ENCODE results near the gene ACTN1. TPM values are rescaled to one million over a fixed set of nuclear protein-coding genes. Genes with fewer than 3 reads are reported as not detected.

ACTN1 gene
- total RNA-seq, 2 experiments from 2014 or later = 171 to 177 TPM

DNA sequence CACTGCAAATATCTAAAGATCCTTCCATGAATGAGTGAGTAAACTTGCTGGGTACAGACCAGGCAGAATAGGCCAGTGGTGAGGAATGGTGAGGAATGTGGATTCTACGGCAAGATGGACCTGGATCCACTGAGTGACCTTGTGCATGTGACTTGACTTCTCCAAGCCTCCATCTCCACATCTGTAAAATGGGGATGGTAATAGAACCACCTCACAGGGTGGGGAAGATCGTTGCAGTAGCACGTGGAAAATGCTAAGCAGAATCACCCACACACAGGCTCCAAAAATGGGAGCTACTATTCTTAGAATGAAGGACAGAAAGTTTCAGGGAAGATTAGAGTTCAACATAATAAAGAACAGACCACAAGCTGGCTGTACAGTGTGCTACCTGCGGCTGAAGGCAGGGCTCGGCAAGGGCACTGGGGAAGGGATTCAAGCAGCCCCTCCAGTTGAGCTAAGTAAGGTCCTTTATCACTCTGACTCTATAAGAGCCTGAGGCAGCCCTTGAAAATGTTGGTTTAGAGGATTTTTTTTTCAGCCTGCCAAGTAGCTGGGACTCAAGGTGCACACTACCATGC is 47.5 kb downstream of the ACTN1 start:
- peaks cover 7% of the 10 kb centered on the region for H3K9me3 Mint-ChIP-seq
- H3K27ac Mint-ChIP-seq = peak overlapping the region; percentile 15
- no peak overlapping the region for H3K4me3 Mint-ChIP-seq
- H3K4me1 Mint-ChIP-seq = peaks cover 81% of the 10 kb centered on the region
- peaks cover 29% of the 10 kb centered on the region for H3K36me3 Mint-ChIP-seq
- H3K27me3 Mint-ChIP-seq = no peaks in the 10 kb centered on the region
- DNase-seq = no peak

DNA sequence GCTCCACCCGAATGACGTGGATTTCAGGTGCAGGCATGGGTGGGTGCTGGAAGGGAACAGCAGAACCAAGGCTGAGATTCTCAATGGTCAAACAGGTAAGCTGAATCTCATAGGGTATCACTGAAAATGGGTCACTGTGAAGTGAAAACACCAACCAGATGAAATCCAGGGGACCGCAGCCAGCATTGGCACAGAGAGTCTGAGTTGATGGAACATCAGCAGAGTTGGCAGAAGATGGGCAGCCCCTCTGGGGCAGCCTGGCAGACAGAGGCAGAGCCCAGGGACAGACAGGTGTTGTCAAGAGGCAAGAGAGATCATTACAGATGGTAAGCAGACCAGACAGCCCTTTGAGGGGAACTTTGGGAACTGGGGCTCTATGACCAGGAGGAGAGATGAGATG is 48.0 kb downstream of the ACTN1 start:
- Mint-ChIP-seq H3K27ac (peak overlapping the region; percentile 10), H3K36me3 (peaks cover 34% of the 10 kb centered on the region), H3K27me3 (no peaks in the 10 kb centered on the region), H3K9me3 (peaks cover 10% of the 10 kb centered on the region), H3K4me3 (no peak overlapping the region), H3K4me1 (peaks cover 78% of the 10 kb centered on the region)
- DNase-seq = no peak

DNA sequence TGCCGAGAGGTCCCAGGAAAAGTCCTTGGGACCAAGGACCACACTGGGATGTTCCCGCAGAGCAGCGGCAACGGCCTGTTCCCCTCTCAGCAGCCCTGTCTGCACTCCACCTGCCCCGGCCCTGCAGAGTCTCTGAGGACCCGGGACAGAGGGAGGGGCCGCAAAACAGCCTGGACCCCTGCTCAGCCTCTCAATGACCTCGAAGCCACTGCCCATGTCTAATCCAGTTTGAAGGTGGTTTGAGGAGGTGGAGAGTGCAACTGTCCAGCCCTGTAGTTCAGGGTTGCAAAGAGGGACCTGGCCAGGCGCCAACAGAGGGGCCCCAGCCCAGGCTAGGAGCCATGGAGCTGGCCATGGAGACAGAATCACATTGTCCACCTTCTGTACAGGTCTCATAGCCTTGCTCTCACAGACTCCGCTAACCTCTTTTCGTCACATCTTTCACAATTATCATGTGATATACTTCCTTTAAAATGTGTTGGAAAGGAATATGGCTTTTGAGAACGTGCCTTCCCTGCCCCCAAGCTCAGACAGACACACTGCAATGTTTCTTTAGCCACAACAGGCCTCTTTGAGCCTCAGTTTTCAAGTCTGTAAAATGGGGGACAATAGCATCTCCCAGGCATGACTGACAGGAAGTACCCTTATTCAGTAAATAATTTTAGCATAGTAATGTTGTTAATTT is 49.3 kb downstream of the ACTN1 start:
- Mint-ChIP-seq H3K27me3 (no peaks in the 10 kb centered on the region), H3K36me3 (peaks cover 46% of the 10 kb centered on the region), H3K27ac (peak overlapping the region; percentile 21), H3K4me3 (no peak overlapping the region), H3K4me1 (peaks cover 69% of the 10 kb centered on the region), H3K9me3 (peaks cover 14% of the 10 kb centered on the region)
- DNase-seq = no peak

DNA sequence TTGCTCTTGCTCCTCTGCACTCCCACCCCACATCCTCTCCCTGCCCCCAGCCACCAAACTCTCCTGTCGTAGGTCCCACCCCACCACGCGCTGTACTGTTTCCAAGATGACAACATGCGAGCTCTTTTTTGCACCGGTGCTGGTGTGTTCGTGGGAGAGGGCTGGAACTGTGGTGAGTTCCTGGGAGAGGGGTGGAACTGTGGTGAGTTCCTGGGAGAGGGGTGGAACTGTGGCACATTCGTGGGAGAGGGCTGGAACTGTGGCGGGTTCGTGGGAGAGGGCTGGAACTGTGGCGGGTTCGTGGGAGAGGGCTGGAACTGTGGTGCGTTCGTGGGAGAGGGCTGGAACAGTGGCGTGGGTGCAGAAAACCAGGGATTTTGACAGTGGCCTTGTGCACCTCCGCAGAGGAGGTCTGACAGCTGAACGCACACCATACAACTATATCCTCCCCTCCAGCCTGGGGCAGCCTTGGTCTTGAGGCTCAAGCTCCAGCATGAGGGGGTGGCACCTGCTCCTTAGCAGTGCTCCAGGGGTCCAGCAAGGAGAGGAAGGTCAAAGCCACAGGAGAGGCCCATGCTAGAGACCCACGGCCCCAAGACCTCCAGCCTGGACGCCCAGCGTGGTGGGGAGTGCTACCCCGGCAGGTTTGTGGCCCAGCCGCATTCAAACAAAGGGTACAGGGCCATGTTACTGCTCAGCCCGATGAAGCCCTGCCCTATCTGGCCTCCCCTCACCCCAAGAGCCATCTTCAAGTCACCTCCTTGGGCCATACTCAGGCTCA is 50.1 kb downstream of the ACTN1 start:
- H3K27ac Mint-ChIP-seq = peak overlapping the region; percentile 94
- H3K27me3 Mint-ChIP-seq = no peaks in the 10 kb centered on the region
- peak overlapping the region; percentile 63 for H3K4me3 Mint-ChIP-seq
- H3K4me1 Mint-ChIP-seq = peaks cover 68% of the 10 kb centered on the region
- peaks cover 49% of the 10 kb centered on the region for H3K36me3 Mint-ChIP-seq
- DNase-seq = peak; percentile 39
- peaks cover 14% of the 10 kb centered on the region for H3K9me3 Mint-ChIP-seq

DNA sequence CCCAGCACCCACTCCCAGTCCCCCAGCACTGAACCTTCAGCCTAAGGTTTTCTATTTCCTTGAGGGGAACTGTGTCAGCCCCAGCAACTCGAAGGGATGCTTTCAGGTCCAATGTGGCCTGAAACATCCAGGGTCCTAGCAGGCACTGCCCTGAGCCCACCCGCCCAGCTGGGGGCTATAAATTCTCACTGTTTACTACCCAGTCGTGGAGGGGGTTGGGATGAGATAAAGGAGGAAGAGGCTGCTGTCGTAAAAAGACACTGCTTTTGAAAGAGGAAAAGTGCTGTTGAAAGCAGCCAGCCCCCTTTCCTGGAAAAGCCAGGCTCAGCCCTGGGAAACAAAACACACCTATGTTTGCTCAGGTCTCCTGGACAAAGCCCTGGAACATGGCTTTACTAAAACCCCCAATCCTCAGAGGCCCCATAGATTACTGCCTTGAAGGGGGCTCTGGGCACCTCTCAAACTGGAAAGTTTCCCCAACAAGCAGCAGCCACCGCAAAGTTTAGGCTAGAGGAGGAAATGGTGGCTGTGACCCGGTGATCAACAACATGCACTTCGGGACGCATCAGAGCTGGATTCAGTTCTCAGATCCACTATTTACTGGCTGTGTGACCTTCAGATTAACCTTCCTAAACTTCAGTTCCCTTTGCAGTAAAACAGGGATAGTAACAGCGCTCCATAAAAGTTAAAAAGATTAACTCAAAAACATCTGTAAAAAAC is 51.0 kb downstream of the ACTN1 start:
- peaks cover 69% of the 10 kb centered on the region for H3K4me1 Mint-ChIP-seq

DNA sequence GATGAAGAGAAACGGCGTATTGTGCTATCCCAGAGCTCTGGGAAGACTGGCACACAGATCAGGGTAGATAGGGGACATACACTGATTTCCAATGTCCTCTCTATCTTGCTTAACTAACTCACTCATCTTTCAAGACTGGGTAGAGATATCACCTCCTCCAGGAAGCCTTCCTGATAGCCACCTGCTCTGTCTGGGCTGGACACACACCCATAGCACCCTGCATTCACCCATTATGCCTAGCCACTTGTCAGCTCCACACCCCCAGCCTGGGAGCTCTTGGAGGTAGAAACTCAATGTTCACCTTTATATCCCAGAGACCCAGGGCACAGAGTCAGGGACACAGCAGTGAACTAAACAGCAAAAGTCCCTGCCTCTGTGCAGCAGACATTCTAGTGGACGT is 52.0 kb downstream of the ACTN1 start:
- H3K36me3 Mint-ChIP-seq = peaks cover 53% of the 10 kb centered on the region
- no peak overlapping the region for H3K4me3 Mint-ChIP-seq
- DNase-seq = no peak
- H3K27ac Mint-ChIP-seq = peak overlapping the region; percentile 66
- H3K27me3 Mint-ChIP-seq = no peaks in the 10 kb centered on the region
- H3K9me3 Mint-ChIP-seq = peaks cover 14% of the 10 kb centered on the region
- peaks cover 68% of the 10 kb centered on the region for H3K4me1 Mint-ChIP-seq

More for the DNA sequence above, 51.0 kb downstream of the ACTN1 start:
- Mint-ChIP-seq H3K27ac (peak overlapping the region; percentile 94), H3K27me3 (no peaks in the 10 kb centered on the region), H3K9me3 (peaks cover 14% of the 10 kb centered on the region), H3K4me3 (peak overlapping the region; percentile 63), H3K36me3 (peaks cover 49% of the 10 kb centered on the region)
- DNase-seq = no peak

DNA sequence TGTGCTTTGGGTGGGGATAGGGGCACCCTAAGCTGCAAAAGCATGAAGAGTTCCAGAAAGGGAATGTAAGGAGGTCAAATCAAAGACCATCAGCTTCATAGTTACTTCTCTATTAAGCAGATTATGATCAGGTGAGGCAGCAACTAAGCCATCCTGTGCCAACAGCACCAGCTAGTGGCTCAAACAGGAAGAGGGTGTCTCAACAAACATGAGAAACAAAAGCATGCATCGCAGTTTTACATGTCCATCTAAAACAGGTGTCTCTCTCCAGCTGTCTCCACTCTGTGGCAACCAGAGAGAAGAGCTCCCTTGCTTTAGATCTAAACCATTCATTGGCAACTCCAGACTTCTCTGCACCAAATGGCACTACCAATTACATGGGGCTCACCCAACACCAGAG is 52.9 kb downstream of the ACTN1 start:
- Mint-ChIP-seq H3K9me3 (peaks cover 14% of the 10 kb centered on the region), H3K4me1 (peaks cover 62% of the 10 kb centered on the region), H3K27ac (peak overlapping the region; percentile 67), H3K4me3 (no peak overlapping the region), H3K27me3 (no peaks in the 10 kb centered on the region), H3K36me3 (peaks cover 49% of the 10 kb centered on the region)
- DNase-seq = no peak

DNA sequence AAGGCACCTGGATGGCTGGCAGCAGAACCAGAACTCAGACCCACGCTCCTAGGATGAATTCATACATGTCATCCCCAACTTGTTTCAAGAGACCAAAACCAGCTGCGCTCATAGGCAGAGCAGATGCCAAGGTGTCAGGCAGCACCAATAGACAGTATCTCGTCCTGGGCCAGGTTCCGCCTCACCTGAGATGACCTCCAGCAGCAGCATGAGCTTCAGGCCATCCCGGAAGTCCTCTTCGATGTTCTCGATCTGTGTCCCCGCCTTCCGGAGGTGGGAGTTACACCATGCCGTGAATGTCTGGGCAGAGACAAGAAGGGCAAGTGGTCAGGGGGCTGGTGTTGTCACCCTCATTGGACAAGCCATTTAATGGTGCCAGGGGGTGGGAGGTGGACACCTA is 53.7 kb downstream of the ACTN1 start:
- DNase-seq = no peak
- Mint-ChIP-seq H3K4me1 (peaks cover 61% of the 10 kb centered on the region), H3K27ac (no peak overlapping the region)

DNA sequence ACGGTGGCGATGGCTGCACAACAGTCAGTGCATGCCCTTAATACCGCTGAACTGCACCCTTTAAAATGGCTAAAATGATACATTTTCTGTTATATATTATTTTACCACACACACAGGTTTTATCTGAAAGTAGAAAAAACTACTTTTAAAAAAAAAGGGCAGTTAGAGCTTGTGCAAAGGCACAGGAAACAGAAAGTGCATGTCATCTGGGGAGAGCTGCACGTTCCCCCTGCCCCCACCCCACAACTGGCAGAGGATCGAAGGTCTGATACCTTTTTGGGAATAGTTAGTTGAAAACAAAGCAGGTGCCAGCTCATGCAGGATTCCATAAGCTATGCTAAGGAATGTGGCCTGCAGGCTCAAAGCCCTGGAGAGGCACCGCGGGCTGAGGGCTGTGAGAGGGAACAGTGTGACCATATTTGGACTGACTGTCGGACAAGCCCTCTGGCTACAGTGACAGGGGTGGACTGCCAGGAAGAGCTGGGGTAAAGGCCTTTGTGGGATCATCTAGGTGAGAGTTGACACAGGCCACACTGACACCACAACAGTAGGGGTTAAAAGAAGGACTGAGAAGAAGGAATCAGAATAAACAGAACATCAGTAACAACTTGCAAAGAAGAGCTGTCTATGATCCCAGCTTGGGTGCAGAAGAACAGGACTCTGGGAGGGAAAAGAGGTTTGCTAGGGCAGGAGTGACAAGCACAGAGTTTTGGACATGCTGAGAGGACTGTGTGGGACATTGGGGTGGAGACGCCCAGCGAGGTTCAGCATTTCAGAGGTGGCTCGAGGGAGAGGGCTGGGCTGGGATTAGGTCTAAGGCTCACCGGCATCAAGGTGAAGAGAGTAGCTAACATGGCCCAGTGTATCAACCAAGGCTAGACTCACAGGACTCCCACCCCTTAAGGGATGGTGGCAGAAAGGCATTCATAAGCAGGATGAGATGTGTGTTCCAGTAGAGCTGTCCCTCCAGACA is 54.6 kb downstream of the ACTN1 start:
- peaks cover 14% of the 10 kb centered on the region for H3K9me3 Mint-ChIP-seq
- H3K36me3 Mint-ChIP-seq = peaks cover 61% of the 10 kb centered on the region
- peak overlapping the region; percentile 86 for H3K27ac Mint-ChIP-seq
- DNase-seq = no peak
- no peaks in the 10 kb centered on the region for H3K27me3 Mint-ChIP-seq
- peaks cover 59% of the 10 kb centered on the region for H3K4me1 Mint-ChIP-seq
- peak overlapping the region; percentile 23 for H3K4me3 Mint-ChIP-seq

More for the DNA sequence above, 53.7 kb downstream of the ACTN1 start:
- Mint-ChIP-seq H3K27me3 (no peaks in the 10 kb centered on the region), H3K36me3 (peaks cover 56% of the 10 kb centered on the region), H3K9me3 (peaks cover 14% of the 10 kb centered on the region), H3K4me3 (no peak overlapping the region)

DNA sequence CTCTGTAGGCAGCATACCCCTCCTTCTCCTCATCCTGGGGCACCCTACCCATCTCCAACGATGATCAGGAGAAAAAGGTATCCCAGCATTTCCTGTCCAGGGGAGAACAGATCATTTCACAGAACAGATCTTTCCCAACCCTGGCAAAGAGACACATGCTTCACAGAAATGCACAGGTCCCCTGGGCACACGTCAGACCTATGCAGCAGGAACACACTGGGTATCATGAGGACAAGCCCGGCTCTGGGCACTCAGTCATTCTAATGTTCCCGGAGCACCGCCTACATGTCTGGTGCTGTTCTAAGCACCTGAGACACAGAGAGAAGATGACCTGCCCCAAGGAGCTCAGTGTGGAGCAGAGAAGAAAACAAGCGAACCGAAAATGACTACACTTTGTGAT is 56.2 kb downstream of the ACTN1 start:
- no peak for DNase-seq
- H3K36me3 Mint-ChIP-seq = peaks cover 68% of the 10 kb centered on the region
- no peak overlapping the region for H3K4me3 Mint-ChIP-seq
- H3K27me3 Mint-ChIP-seq = no peaks in the 10 kb centered on the region
- peaks cover 15% of the 10 kb centered on the region for H3K9me3 Mint-ChIP-seq
- peaks cover 57% of the 10 kb centered on the region for H3K4me1 Mint-ChIP-seq
- peak overlapping the region; percentile 80 for H3K27ac Mint-ChIP-seq

DNA sequence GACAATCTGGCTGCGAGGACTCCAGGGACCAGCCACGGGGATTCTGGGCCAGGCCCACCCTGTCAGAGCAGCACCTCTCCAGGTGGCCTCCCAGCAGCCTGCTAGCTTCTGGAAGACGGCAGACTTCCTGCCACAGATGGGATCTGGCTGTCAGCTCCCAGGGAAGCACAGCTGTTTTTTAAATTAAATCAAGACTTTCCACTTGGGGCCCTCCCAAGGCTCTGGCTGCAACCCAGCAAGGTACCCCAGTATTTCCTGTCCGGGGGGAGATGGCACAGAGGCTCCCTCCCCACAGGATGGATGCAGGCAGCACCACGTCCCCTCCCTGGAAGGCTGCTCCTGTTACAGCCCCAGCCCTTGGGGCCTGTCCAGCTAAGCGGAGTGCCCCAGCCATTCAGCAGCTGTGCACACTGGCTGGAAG is 56.9 kb downstream of the ACTN1 start:
- peaks cover 68% of the 10 kb centered on the region for H3K36me3 Mint-ChIP-seq
- peaks cover 56% of the 10 kb centered on the region for H3K4me1 Mint-ChIP-seq
- no peak overlapping the region for H3K4me3 Mint-ChIP-seq
- no peaks in the 10 kb centered on the region for H3K27me3 Mint-ChIP-seq
- peak overlapping the region; percentile 80 for H3K27ac Mint-ChIP-seq
- peaks cover 14% of the 10 kb centered on the region for H3K9me3 Mint-ChIP-seq
- no peak for DNase-seq

DNA sequence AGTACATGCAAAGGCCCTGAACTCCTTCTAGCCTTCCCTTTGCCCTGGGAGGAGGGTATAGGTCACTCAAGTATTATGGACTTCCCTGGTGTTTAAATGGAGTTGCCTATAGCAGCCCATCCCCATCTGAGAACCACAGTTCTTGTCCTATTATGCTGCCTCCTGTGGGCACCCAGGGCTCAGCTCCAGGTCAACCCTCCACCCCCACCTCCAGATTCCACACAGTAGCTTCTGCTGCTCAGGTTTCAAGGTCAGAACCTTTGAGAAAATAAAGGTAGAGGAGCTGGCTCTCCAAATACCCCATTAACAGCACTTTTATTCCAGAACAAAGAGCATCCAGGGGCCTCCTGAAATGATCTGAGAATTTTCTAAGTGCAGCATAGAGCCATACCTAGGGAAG is 57.4 kb downstream of the ACTN1 start:
- Mint-ChIP-seq H3K4me3 (no peak overlapping the region), H3K36me3 (peaks cover 68% of the 10 kb centered on the region), H3K27ac (no peak overlapping the region), H3K4me1 (peaks cover 56% of the 10 kb centered on the region), H3K27me3 (no peaks in the 10 kb centered on the region), H3K9me3 (peaks cover 9% of the 10 kb centered on the region)
- no peak for DNase-seq

DNA sequence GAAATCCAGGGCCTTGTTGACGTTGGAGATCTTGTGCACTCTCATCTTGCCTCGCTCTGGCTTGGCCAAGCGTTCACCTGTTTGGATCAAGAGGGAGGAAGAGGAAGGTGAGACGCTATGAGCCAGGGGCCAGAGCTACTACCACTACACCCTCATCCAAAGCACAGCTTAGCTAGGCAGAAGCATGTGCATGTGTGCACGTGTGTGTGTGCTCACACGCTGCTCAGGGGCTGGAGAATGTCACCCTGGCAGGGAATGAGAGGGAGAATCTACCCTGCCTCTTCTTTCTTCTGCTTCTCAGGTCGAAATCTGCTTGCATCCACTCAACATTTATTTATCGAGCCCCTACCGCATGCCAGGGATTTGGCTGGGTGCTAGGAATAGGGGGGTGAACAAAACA is 58.1 kb downstream of the ACTN1 start:
- H3K4me3 Mint-ChIP-seq = no peak overlapping the region
- no peaks in the 10 kb centered on the region for H3K27me3 Mint-ChIP-seq
- H3K27ac Mint-ChIP-seq = peak overlapping the region; percentile 38
- peaks cover 54% of the 10 kb centered on the region for H3K4me1 Mint-ChIP-seq
- H3K9me3 Mint-ChIP-seq = peaks cover 5% of the 10 kb centered on the region
- no peak for DNase-seq
- peaks cover 68% of the 10 kb centered on the region for H3K36me3 Mint-ChIP-seq

Data from activated naive CD8-positive, alpha-beta T cell treated with anti-CD3 and anti-CD28 coated beads for 36 hours (primary cell).